Spleen (tissue), 11 donors: ENCODE data around the gene CASS4. TPM values are rescaled to one million over a fixed set of nuclear protein-coding genes. Genes with fewer than 3 reads are reported as not detected.

Experiments
- DNase-seq: peaks from one replicate; pipeline ENCODE4 v3.0.0-alpha.2; 2020
- H3K27ac ChIP-seq, 8 donors: fragments of 200-600 bp; sonication (generic) in 7 of 8; 1 replicate in 4 of 8; 2 replicates in 4 of 8; pipeline versions ENCODE4 v1.5.0 to v1.8.0; 2016 to 2021; ENCODE audit warnings: inconsistent platforms in 4 of 8, mild to moderate bottlenecking in 4 of 8, moderate library complexity in 1 of 8
- H3K27me3 ChIP-seq, 7 donors: fragments of 200-600 bp; sonication (generic) in 6 of 7; replicated peaks in 1 of 7; 1 replicate in 4 of 7; 2 replicates in 3 of 7; pipeline versions ENCODE4 v1.5.0 to v1.8.0; 2016 to 2021; ENCODE audit warnings: inconsistent platforms in 3 of 7, mild to moderate bottlenecking in 1 of 7
- H3K36me3 ChIP-seq, 6 donors: fragments of 200-600 bp; sonication (generic) in 5 of 6; 1 replicate in 4 of 6; 2 replicates in 2 of 6; pipeline versions ENCODE4 v1.5.0 to v1.8.0; 2016 to 2021; ENCODE audit warnings: inconsistent platforms in 2 of 6
- H3K4me1 ChIP-seq, 6 donors: fragments of 200-600 bp; sonication (generic) in 5 of 6; 1 replicate in 3 of 6; 2 replicates in 3 of 6; pipeline versions ENCODE4 v1.5.0 to v1.8.0; 2016 to 2021; ENCODE audit warnings: inconsistent platforms in 3 of 6
- H3K4me3 ChIP-seq, 8 donors: fragments of 200-600 bp; sonication (generic) in 7 of 8; 1 replicate in 4 of 8; 2 replicates in 4 of 8; pipeline versions ENCODE4 v1.5.0 to v1.8.0; 2016 to 2021; ENCODE audit warnings: inconsistent platforms in 4 of 8, mild to moderate bottlenecking in 4 of 8, moderate library complexity in 2 of 8
- H3K9me3 ChIP-seq, 8 donors: fragments of 200-600 bp; sonication (generic) in 7 of 8; 1 replicate in 4 of 8; 2 replicates in 4 of 8; pipeline versions ENCODE4 v1.5.0 to v1.8.0; 2016 to 2021; ENCODE audit warnings: inconsistent platforms in 4 of 8
- POLR2A ChIP-seq, 3 donors: fragments of 450-650 bp; IDR thresholded peaks; one replicate each; pipeline ENCODE4 v1.5.1; 2017; ENCODE audit warnings: antibody characterized with exemption in 3 of 3, mild to moderate bottlenecking in 1 of 3
- POLR2AphosphoS5 ChIP-seq, 3 donors: sonication (generic); formaldehyde crosslinking; IDR thresholded peaks; one replicate each; pipeline ENCODE4 v1.5.1; 2017; ENCODE audit warnings: antibody characterized with exemption in 3 of 3
- WGBS, 5 donors: extraction: QIAGEN DNeasy Blood & Tissue Kit in 3 of 5; methylation state at CpG; one replicate each; pipeline versions ENCODE4 v1.1.5 to v1.1.7; 2013 to 2018; 5-methylcytosine and 5-hydroxymethylcytosine counted together
- intact Hi-C: fragments of 100-400 bp; cut with DNase I; formaldehyde crosslinking; loops from one replicate; pipeline ENCODE4 v1.15.0; 2023; ENCODE audit warnings: low total_unique reads
- polyA plus RNA-seq, 3 donors: library from polyadenylated mRNA; stranded (reverse); fragments of 200-250 nt; gene quantifications; one replicate each; pipeline ENCODE4 v1.2.1, GENCODE V29; 2013
- total RNA-seq, 7 donors: library from RNA; depleted of rRNA in 3 of 7; stranded (reverse); fragments of >200 nt in 3 of 7; fragmentation: NEBNext Ultra II Directional in 4 of 7; extraction: Animal tissue kit (Norgen Biotek cat#: 25700) in 4 of 7; gene quantifications; one replicate each; pipeline versions ENCODE4 v1.1.0 to v1.2.1, GENCODE V29; 2016 to 2021
- TF ChIP-seq, protein P1 (sequence below), 11 experiments: fragments of 200-600 bp in 7 of 11; fragments of 450-650 bp in 4 of 11; sonication (generic) in 4 of 11; IDR thresholded peaks in 8 of 11; conservative IDR thresholded peaks in 3 of 11; 1 replicate in 7 of 11; 2 replicates in 4 of 11; pipeline versions ENCODE4 v1.4.0 to v1.8.0; 2016 to 2021; ENCODE audit warnings: antibody characterized with exemption in 11 of 11, inconsistent platforms in 4 of 11, mild to moderate bottlenecking in 1 of 11
- donor health status: healthy with polysubstance abuse.
- donor health status: DM: no; HTN: no; CAD: no; lungs with moderate emphysema.
- donor health status: DM: no; HTN: no; CAD: no.
- donor health status: Bipolar disorder and iron deficiency.
- donor health status: healthy.
- donor health status: DM: no; HTN: no; CAD: no.
- donor health status: DM: yes; HTN: yes; CAD: no.

CASS4 gene
- total and polyA plus RNA-seq, 10 donors, result 1.2 to 15.5 (median 11.1) TPM

DNA sequence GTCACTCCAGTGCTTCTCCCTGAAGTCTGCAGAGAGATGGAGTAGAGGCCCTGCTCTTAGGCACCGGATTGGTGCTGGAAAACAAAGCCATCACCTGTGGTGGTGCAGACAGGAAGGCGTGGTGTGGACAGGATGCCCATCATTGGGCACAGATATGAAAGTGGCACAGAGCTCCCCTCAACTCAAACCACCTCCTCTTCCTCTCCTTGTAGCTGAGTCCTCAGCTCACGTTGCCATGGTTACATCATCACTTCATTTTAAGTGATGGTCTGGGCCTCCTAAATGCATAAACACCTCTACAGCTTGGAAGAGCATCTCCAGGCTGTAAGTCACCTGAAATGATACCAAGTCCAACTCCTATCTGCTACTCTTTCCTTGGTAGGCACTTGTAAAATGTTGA is 48.4 kb downstream of the CASS4 start:
- Histone ChIP-seq H3K9me3 (no peaks in the 10 kb centered on the region), H3K4me3 (no peak overlapping the region), H3K36me3 (peaks cover 0 to 26% (median 10%) of the 10 kb centered on the region in 6 donors), H3K4me1 (peaks cover 0 to 46% (median 16%) of the 10 kb centered on the region in 6 donors), H3K27ac (no peak overlapping the region), H3K27me3 (no peaks in the 10 kb centered on the region)
- intact Hi-C loops, result no loop called here
- DNase-seq, result no peak
- WGBS, 5 donors, result 27 to 57% (median 44%) methylated on average over 3 of the region's 3 CpGs
- TF ChIP-seq, protein P1, sequence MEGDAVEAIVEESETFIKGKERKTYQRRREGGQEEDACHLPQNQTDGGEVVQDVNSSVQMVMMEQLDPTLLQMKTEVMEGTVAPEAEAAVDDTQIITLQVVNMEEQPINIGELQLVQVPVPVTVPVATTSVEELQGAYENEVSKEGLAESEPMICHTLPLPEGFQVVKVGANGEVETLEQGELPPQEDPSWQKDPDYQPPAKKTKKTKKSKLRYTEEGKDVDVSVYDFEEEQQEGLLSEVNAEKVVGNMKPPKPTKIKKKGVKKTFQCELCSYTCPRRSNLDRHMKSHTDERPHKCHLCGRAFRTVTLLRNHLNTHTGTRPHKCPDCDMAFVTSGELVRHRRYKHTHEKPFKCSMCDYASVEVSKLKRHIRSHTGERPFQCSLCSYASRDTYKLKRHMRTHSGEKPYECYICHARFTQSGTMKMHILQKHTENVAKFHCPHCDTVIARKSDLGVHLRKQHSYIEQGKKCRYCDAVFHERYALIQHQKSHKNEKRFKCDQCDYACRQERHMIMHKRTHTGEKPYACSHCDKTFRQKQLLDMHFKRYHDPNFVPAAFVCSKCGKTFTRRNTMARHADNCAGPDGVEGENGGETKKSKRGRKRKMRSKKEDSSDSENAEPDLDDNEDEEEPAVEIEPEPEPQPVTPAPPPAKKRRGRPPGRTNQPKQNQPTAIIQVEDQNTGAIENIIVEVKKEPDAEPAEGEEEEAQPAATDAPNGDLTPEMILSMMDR (IDR thresholded peaks at IDR 0.05 in 8 of 11, conservative IDR thresholded peaks at IDR 0.05 in 3 of 11), result no peak
- TF ChIP-seq POLR2AphosphoS5 (IDR thresholded peaks at IDR 0.05) (no peak), POLR2A (IDR thresholded peaks at IDR 0.05) (no peak)

DNA sequence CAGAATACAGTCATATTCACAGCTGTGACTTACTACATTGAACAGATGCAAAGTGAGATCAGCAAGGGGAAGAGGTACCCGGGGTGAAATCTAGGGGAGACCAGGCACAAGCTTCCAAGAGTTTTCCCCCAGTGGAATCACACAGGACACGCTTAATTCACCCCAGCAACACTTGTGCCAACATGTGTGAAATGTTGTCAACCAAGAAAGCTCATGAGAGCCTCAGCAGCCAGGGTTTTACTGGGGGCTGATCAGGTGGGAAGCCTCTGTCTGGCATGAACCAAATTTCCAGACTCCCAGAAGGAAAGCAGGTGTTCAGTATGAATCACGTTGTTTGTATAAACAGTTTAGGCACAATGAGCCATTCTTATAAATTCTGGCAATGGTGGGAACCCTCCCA is 49.5 kb downstream of the CASS4 start:
- intact Hi-C loops, result no loop called here
- no peak overlapping the region for H3K27ac ChIP-seq
- no peak for DNase-seq
- H3K4me1 ChIP-seq, result peaks cover 0 to 57% (median 23%) of the 10 kb centered on the region in 6 donors
- H3K9me3 ChIP-seq, result no peaks in the 10 kb centered on the region
- no peak for TF ChIP-seq POLR2AphosphoS5 (IDR thresholded peaks at IDR 0.05)
- TF ChIP-seq, protein P1 (IDR thresholded peaks at IDR 0.05 in 8 of 11, conservative IDR thresholded peaks at IDR 0.05 in 3 of 11), result no peak
- no peak for TF ChIP-seq POLR2A (IDR thresholded peaks at IDR 0.05)
- WGBS, 5 donors, result 75 to 89% (median 83%) methylated on average over 3 of the region's 3 CpGs
- H3K36me3 ChIP-seq, result peaks cover 0 to 26% (median 10%) of the 10 kb centered on the region in 6 donors
- no peak overlapping the region for H3K4me3 ChIP-seq
- H3K27me3 ChIP-seq, result no peaks in the 10 kb centered on the region

DNA sequence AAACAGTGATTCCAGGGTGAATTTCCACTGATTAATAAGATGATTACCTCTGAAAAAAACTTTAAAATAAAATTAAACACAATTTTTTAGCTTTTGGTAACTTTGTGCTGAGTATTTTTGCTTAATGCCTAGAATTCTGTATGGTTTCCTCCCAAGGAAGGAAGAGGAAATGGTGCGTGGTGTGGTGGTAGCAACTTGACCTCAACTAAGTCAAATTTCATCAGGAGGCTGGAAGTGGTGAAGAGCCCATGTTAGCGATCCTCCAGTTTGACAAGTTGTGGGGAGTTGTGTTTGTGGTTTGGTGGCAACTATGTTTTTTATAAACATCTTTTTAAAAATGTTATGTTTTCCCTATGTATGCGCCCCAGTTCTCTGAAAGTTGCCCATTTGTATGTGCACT is 51.4 kb downstream of the CASS4 start:
- H3K27ac ChIP-seq, result no peak overlapping the region
- intact Hi-C loops, result no loop called here
- peaks cover 0 to 23% (median 8%) of the 10 kb centered on the region in 6 donors for H3K36me3 ChIP-seq
- no peaks in the 10 kb centered on the region for H3K27me3 ChIP-seq
- H3K4me1 ChIP-seq, result peaks cover 3 to 72% (median 33%) of the 10 kb centered on the region in 6 donors
- H3K4me3 ChIP-seq, result no peak overlapping the region
- no peak for DNase-seq
- 28 to 35% (median 31%) methylated on average over 3 of the region's 3 CpGs for WGBS, 5 donors
- TF ChIP-seq, protein P1 (IDR thresholded peaks at IDR 0.05 in 8 of 11, conservative IDR thresholded peaks at IDR 0.05 in 3 of 11), result no peak
- peak in 1 of 3 donors; percentile 17 for TF ChIP-seq POLR2AphosphoS5 (IDR thresholded peaks at IDR 0.05)
- no peaks in the 10 kb centered on the region for H3K9me3 ChIP-seq

DNA sequence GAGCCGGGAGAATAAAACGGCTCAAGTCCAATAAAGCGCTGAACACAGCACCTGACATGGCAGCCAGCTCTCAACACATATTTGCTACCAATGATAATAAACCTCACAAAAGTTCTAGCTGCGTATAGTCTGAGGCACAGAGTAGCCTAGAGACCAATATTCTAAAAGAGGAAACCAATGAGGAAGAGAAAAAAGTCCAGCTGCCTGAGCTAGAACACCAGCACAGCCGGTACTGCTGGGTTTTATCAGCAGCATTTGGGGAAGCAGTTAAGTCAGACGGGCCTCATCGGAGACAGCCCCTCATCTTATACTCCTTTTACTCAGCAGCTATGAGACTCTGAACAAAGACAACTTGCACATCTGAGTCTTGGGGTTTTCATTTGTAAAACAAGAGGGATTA is 53.9 kb downstream of the CASS4 start:
- no peaks in the 10 kb centered on the region for H3K9me3 ChIP-seq
- no peaks in the 10 kb centered on the region for H3K27me3 ChIP-seq
- H3K4me3 ChIP-seq, result no peak overlapping the region
- H3K4me1 ChIP-seq, result peaks cover 12 to 83% (median 55%) of the 10 kb centered on the region in 6 donors
- intact Hi-C loops, result loop anchor here (5.0 kb wide), 1 partner anchor 64 kb away; no protein-coding TSS in a partner anchor
- 36 to 51% (median 41%) methylated on average over 7 of the region's 7 CpGs for WGBS, 5 donors
- TF ChIP-seq, protein P1 (IDR thresholded peaks at IDR 0.05 in 8 of 11, conservative IDR thresholded peaks at IDR 0.05 in 3 of 11), result no peak
- TF ChIP-seq POLR2AphosphoS5 (IDR thresholded peaks at IDR 0.05), result peak in 1 of 3 donors; percentile 25
- TF ChIP-seq POLR2A (IDR thresholded peaks at IDR 0.05), result no peak
- H3K36me3 ChIP-seq, result peaks cover 0 to 10% (median 0%) of the 10 kb centered on the region in 6 donors
- DNase-seq, result no peak
- H3K27ac ChIP-seq, result peak overlapping the region; percentile 3 to 66 (median 40)
